ENCODE data around the gene GSAP. TPM values are rescaled to one million over a fixed set of nuclear protein-coding genes. Genes with fewer than 3 reads are reported as not detected.
"Not testable (repeated sequence)": the region's sequence is repeated elsewhere in the genome, so short reads cannot be mapped to it uniquely, and the experiment has no call there.

GSAP gene
- total RNA-seq, 4 donors from 2014 or later = 12.6 to 22.8 (median 17.0) TPM

GRCh38 chr7:77457779-77458178, 41.6 kb upstream of the GSAP start:
- Histone ChIP-seq H3K36me3 (no peaks in the 10 kb centered on the region), H3K4me3 (no peak overlapping the region), H3K4me1 (peaks cover 12 to 15% (median 12%) of the 10 kb centered on the region in 4 donors), H3K27me3 (no peaks in the 10 kb centered on the region), H3K9me3 (no peaks in the 10 kb centered on the region), H3K27ac (replicated peaks in 1 of 4) (no peak overlapping the region)
- intact Hi-C loops (cut with DNase I) = no loop called here
- WGBS = 74% methylated on average over 4 of the region's 4 CpGs
- no peak for DNase-seq (ENCODE audit: extremely low spot score)
- TF ChIP-seq EP300 (IDR thresholded peaks at IDR 0.05) = no peak
- no peak for TF ChIP-seq POLR2AphosphoS5 (IDR thresholded peaks at IDR 0.05)
- no peak for TF ChIP-seq POLR2A (IDR thresholded peaks at IDR 0.05; ENCODE audit: low read depth)
- no peak for TF ChIP-seq CTCF (IDR thresholded peaks at IDR 0.05)

- intact Hi-C loops (cut with DNase I) = no loop called here
- Histone ChIP-seq H3K36me3 (no peaks in the 10 kb centered on the region), H3K27me3 (no peaks in the 10 kb centered on the region), H3K4me3 (no peak overlapping the region), H3K4me1 (peaks cover 13 to 15% (median 15%) of the 10 kb centered on the region in 4 donors), H3K9me3 (no peaks in the 10 kb centered on the region), H3K27ac (replicated peaks in 1 of 4) (no peak overlapping the region)
- WGBS = 69% methylated on average over 4 of the region's 4 CpGs
- no peak for TF ChIP-seq POLR2AphosphoS5 (IDR thresholded peaks at IDR 0.05)
- no peak for TF ChIP-seq POLR2A (IDR thresholded peaks at IDR 0.05; ENCODE audit: low read depth)
- TF ChIP-seq EP300 (IDR thresholded peaks at IDR 0.05) = no peak
- no peak for TF ChIP-seq CTCF (IDR thresholded peaks at IDR 0.05)
- DNase-seq (ENCODE audit: extremely low spot score) = no peak
Observed at GRCh38 chr7:77456696-77457095, 40.5 kb upstream of the GSAP start.

- peaks cover 13 to 15% (median 15%) of the 10 kb centered on the region in 4 donors for H3K4me1 ChIP-seq
- intact Hi-C loops (cut with DNase I) = no loop called here
- 88% methylated on average over 3 of the region's 3 CpGs for WGBS
- no peak overlapping the region for H3K4me3 ChIP-seq
- no peaks in the 10 kb centered on the region for H3K36me3 ChIP-seq
- DNase-seq (ENCODE audit: extremely low spot score) = no peak
- no peak for TF ChIP-seq CTCF (IDR thresholded peaks at IDR 0.05)
- no peak for TF ChIP-seq POLR2A (IDR thresholded peaks at IDR 0.05; ENCODE audit: low read depth)
- TF ChIP-seq EP300 (IDR thresholded peaks at IDR 0.05) = no peak
- no peak for TF ChIP-seq POLR2AphosphoS5 (IDR thresholded peaks at IDR 0.05)
- H3K9me3 ChIP-seq = no peaks in the 10 kb centered on the region
- H3K27ac ChIP-seq (replicated peaks in 1 of 4) = no peak overlapping the region
- H3K27me3 ChIP-seq = no peaks in the 10 kb centered on the region
Observed at GRCh38 chr7:77455321-77455720, 39.2 kb upstream of the GSAP start.

GRCh38 chr7:77454802-77455201, 38.7 kb upstream of the GSAP start:
- Histone ChIP-seq H3K27me3 (no peaks in the 10 kb centered on the region), H3K27ac (replicated peaks in 1 of 4) (no peak overlapping the region), H3K4me3 (no peak overlapping the region), H3K36me3 (no peaks in the 10 kb centered on the region), H3K9me3 (no peaks in the 10 kb centered on the region), H3K4me1 (peaks cover 13 to 15% (median 15%) of the 10 kb centered on the region in 4 donors)
- TF ChIP-seq POLR2AphosphoS5 (IDR thresholded peaks at IDR 0.05) (no peak), POLR2A (IDR thresholded peaks at IDR 0.05; ENCODE audit: low read depth) (no peak), CTCF (IDR thresholded peaks at IDR 0.05) (no peak), EP300 (IDR thresholded peaks at IDR 0.05) (no peak)
- intact Hi-C loops (cut with DNase I) = no loop called here
- no peak for DNase-seq (ENCODE audit: extremely low spot score)
- 90% methylated on average over 4 of the region's 4 CpGs for WGBS

- Histone ChIP-seq H3K4me3 (no peak overlapping the region), H3K27ac (replicated peaks in 1 of 4) (peak overlapping the region in 2 of 4 donors; percentile 23 to 46), H3K9me3 (no peaks in the 10 kb centered on the region), H3K4me1 (peaks cover 13 to 15% (median 15%) of the 10 kb centered on the region in 4 donors), H3K36me3 (no peaks in the 10 kb centered on the region), H3K27me3 (no peaks in the 10 kb centered on the region)
- intact Hi-C loops (cut with DNase I) = no loop called here
- no peak for DNase-seq (ENCODE audit: extremely low spot score)
- TF ChIP-seq EP300 (IDR thresholded peaks at IDR 0.05) (no peak), POLR2AphosphoS5 (IDR thresholded peaks at IDR 0.05) (no peak), POLR2A (IDR thresholded peaks at IDR 0.05; ENCODE audit: low read depth) (no peak), CTCF (IDR thresholded peaks at IDR 0.05) (no peak)
- 15% methylated on average over 2 of the region's 2 CpGs for WGBS
Observed at GRCh38 chr7:77453531-77453930, 37.4 kb upstream of the GSAP start.

GRCh38 chr7:77451950-77452349, 35.8 kb upstream of the GSAP start:
- H3K27me3 ChIP-seq; H3K36me3 ChIP-seq; H3K9me3 ChIP-seq; H3K27ac ChIP-seq (replicated peaks in 1 of 4); H3K4me3 ChIP-seq; DNase-seq (ENCODE audit: extremely low spot score); intact Hi-C loops (cut with DNase I): not testable (repeated sequence)
- 95% methylated on average over 6 of the region's 6 CpGs for WGBS
- peaks cover 13 to 15% (median 15%) of the 10 kb centered on the region in 4 donors for H3K4me1 ChIP-seq

Data from esophagus muscularis mucosa (tissue), 4 donors.